Measurements from ENCODE around the gene HHLA2.

Gene HHLA2

DNA sequence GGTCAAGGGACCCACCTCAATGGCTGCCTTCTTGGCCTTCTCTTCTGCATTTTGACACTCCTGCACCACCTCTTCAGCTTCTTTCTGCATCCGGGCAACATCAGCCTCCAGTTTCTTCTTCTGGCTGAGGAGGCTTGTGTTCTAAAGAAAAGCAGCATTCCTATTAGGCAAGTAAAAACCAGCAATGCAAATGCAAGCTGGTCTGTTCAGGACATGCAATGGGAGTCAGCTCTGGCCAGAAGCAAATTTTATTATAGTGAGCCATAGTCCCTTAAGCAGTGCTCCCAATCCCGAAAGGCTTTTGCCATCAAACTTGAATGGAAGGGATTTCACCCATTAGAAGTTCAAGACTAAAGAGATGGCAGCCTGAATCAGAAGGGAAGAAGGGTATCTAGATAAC is 97.7 kb downstream of the HHLA2 start:
- TF ChIP-seq, protein P1, sequence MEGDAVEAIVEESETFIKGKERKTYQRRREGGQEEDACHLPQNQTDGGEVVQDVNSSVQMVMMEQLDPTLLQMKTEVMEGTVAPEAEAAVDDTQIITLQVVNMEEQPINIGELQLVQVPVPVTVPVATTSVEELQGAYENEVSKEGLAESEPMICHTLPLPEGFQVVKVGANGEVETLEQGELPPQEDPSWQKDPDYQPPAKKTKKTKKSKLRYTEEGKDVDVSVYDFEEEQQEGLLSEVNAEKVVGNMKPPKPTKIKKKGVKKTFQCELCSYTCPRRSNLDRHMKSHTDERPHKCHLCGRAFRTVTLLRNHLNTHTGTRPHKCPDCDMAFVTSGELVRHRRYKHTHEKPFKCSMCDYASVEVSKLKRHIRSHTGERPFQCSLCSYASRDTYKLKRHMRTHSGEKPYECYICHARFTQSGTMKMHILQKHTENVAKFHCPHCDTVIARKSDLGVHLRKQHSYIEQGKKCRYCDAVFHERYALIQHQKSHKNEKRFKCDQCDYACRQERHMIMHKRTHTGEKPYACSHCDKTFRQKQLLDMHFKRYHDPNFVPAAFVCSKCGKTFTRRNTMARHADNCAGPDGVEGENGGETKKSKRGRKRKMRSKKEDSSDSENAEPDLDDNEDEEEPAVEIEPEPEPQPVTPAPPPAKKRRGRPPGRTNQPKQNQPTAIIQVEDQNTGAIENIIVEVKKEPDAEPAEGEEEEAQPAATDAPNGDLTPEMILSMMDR (IDR thresholded peaks at IDR 0.05; ENCODE audit: poor library complexity, severe bottlenecking), result no peak
- no peaks in the 10 kb centered on the region for H3K27me3 ChIP-seq (ENCODE audit: insufficient read depth, poor library complexity, severe bottlenecking)
- no peak overlapping the region for H3K4me3 ChIP-seq (ENCODE audit: severe bottlenecking)
- no peaks in the 10 kb centered on the region for H3K36me3 ChIP-seq (ENCODE audit: low read depth)
- H3K4me1 ChIP-seq (ENCODE audit: insufficient read depth, poor library complexity, severe bottlenecking), result no peaks in the 10 kb centered on the region
- ATAC-seq (ENCODE audit: low read depth), result no peak
- H3K9me3 ChIP-seq (ENCODE audit: severe bottlenecking), result no peaks in the 10 kb centered on the region
- no peak for DNase-seq (ENCODE audit: low spot score)
- no peak overlapping the region for H3K27ac ChIP-seq (ENCODE audit: poor library complexity, severe bottlenecking)

DNA sequence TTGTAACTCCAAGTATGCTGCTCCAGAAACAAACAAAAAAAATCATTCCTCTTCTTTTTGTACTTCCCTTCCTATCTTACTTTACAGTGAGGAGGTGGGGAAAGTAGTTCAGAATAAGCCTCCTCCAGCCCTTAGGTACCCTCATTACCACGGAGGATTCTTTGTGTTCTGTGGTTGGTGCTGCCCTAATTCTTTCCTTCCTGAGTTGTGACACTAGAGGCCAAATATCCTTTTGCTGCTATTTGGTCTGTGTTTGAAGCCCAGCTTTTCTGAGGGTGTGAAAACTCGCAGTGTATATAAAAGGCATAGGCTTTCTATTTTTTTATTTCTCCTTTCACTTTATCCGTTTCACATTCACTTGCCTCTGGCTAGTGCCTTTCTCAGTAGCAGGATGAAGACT is 98.2 kb downstream of the HHLA2 start:
- ATAC-seq (ENCODE audit: low read depth), result no peak

DNA sequence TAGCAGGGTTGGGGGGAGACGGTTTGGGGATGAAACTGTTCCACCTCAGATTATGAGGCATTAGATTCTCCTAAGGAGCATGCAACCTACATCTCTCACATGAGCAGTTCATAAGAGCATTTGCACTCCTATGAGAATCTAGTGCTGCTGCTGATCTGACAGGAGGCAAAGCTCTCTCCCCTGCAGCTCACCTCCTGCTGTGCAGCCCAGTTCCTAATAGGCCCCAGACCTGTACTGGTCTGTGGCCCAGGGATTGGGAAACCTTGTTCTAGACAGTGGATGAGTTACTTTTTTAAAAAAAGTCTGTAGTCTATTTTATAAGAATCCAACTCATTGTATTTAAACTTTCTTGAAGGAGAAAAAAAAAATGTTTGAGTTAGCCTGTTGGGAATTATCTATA is 100.0 kb downstream of the HHLA2 start:
- Histone ChIP-seq H3K36me3 (ENCODE audit: low read depth) (no peaks in the 10 kb centered on the region), H3K9me3 (ENCODE audit: severe bottlenecking) (no peaks in the 10 kb centered on the region), H3K4me1 (ENCODE audit: insufficient read depth, poor library complexity, severe bottlenecking) (no peaks in the 10 kb centered on the region), H3K4me3 (ENCODE audit: severe bottlenecking) (no peak overlapping the region), H3K27ac (ENCODE audit: poor library complexity, severe bottlenecking) (no peak overlapping the region), H3K27me3 (ENCODE audit: insufficient read depth, poor library complexity, severe bottlenecking) (no peaks in the 10 kb centered on the region)
- ATAC-seq (ENCODE audit: low read depth) (no peak), DNase-seq (ENCODE audit: low spot score) (no peak)
- TF ChIP-seq, protein P1 (IDR thresholded peaks at IDR 0.05; ENCODE audit: poor library complexity, severe bottlenecking), result no peak

More for the DNA sequence above, 98.2 kb downstream of the HHLA2 start:
- TF ChIP-seq, protein P1 (IDR thresholded peaks at IDR 0.05; ENCODE audit: poor library complexity, severe bottlenecking), result no peak
- Histone ChIP-seq H3K4me3 (ENCODE audit: severe bottlenecking) (no peak overlapping the region), H3K36me3 (ENCODE audit: low read depth) (no peaks in the 10 kb centered on the region), H3K9me3 (ENCODE audit: severe bottlenecking) (no peaks in the 10 kb centered on the region), H3K4me1 (ENCODE audit: insufficient read depth, poor library complexity, severe bottlenecking) (no peaks in the 10 kb centered on the region), H3K27ac (ENCODE audit: poor library complexity, severe bottlenecking) (no peak overlapping the region), H3K27me3 (ENCODE audit: insufficient read depth, poor library complexity, severe bottlenecking) (no peaks in the 10 kb centered on the region)
- no peak for DNase-seq (ENCODE audit: low spot score)

DNA sequence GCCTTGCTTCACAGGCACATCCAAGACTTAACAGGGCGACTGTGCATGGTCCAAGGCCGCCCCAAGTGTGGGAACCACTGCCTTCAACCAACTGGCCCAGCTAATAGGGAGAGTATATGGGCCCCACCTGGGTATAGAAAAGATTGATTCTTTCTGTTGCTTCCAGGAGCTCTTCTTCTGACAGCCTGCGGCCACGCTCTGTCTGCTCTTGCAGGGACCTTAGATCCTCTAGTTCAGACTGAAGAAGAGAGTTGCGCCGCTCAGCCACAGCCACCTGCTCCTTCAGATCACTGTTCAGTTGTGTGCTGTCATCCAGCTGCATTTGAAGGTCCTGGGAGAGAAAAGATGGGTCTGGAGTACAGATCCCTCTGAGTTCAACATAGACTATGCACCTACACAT is 102.2 kb downstream of the HHLA2 start:
- Histone ChIP-seq H3K27ac (ENCODE audit: poor library complexity, severe bottlenecking) (no peak overlapping the region), H3K27me3 (ENCODE audit: insufficient read depth, poor library complexity, severe bottlenecking) (no peaks in the 10 kb centered on the region), H3K4me3 (ENCODE audit: severe bottlenecking) (no peak overlapping the region), H3K36me3 (ENCODE audit: low read depth) (no peaks in the 10 kb centered on the region), H3K4me1 (ENCODE audit: insufficient read depth, poor library complexity, severe bottlenecking) (no peaks in the 10 kb centered on the region), H3K9me3 (ENCODE audit: severe bottlenecking) (no peaks in the 10 kb centered on the region)
- ATAC-seq (ENCODE audit: low read depth), result no peak
- no peak for DNase-seq (ENCODE audit: low spot score)
- TF ChIP-seq, protein P1 (IDR thresholded peaks at IDR 0.05; ENCODE audit: poor library complexity, severe bottlenecking), result no peak

DNA sequence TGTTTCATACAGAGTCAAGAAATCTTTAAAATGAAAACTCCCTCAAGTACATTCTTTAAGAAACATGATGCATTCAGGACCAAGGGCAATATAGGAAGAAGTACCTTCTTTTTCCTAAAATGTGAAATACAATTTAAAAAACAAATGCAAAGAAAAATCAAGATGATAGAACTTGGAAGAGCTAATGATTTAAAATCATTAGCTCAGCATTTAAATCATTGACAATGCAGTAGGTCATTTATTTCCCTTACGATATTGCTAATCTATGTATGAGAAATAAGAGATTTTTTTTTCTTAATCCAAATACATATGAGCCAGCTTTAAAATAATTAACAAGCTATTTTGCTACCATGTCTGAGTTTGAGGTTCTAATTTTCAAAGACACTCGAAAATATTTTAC is 105.5 kb downstream of the HHLA2 start:
- TF ChIP-seq, protein P1 (IDR thresholded peaks at IDR 0.05; ENCODE audit: poor library complexity, severe bottlenecking), result no peak
- ATAC-seq (ENCODE audit: low read depth), result no peak
- H3K4me3 ChIP-seq (ENCODE audit: severe bottlenecking), result no peak overlapping the region
- no peaks in the 10 kb centered on the region for H3K27me3 ChIP-seq (ENCODE audit: insufficient read depth, poor library complexity, severe bottlenecking)
- no peak overlapping the region for H3K27ac ChIP-seq (ENCODE audit: poor library complexity, severe bottlenecking)
- no peaks in the 10 kb centered on the region for H3K4me1 ChIP-seq (ENCODE audit: insufficient read depth, poor library complexity, severe bottlenecking)
- no peak for DNase-seq (ENCODE audit: low spot score)
- no peaks in the 10 kb centered on the region for H3K36me3 ChIP-seq (ENCODE audit: low read depth)
- no peaks in the 10 kb centered on the region for H3K9me3 ChIP-seq (ENCODE audit: severe bottlenecking)
